Loucy (cell line): ENCODE measurements around the gene AATK.

Experiments
- H2AFZ ChIP-seq: fragments of 200-600 bp; sonication (generic); 2 replicates; pipeline ENCODE4 v1.6.0; 2016; ENCODE audit warnings: antibody characterized with exemption, mild to moderate bottlenecking, low read length, moderate library complexity
- H3F3A ChIP-seq: fragments of 200-600 bp; 2 replicates; pipeline ENCODE4 v1.6.0; 2016; ENCODE audit warnings: antibody characterized with exemption, low read depth, mild to moderate bottlenecking
- H3K27me3 ChIP-seq: fragments of 200-600 bp; sonication (generic); 2 replicates; pipeline ENCODE4 v1.6.1; 2014; ENCODE audit warnings: low read length, mild to moderate bottlenecking; ENCODE audit not compliant: insufficient read depth, poor library complexity, severe bottlenecking
- H3K36me3 ChIP-seq: fragments of 200-600 bp; sonication (generic); 2 replicates; pipeline ENCODE4 v1.6.1; 2016; ENCODE audit warnings: low read length; ENCODE audit not compliant: insufficient read depth
- H3K4me1 ChIP-seq: fragments of 200-600 bp; sonication (generic); 2 replicates; pipeline ENCODE4 v1.5.1; 2014; ENCODE audit warnings: low read length, mild to moderate bottlenecking; ENCODE audit not compliant: insufficient read depth, poor library complexity, severe bottlenecking
- H3K4me2 ChIP-seq: fragments of 200-600 bp; sonication (generic); 2 replicates; pipeline ENCODE4 v1.6.0; 2014; ENCODE audit warnings: antibody characterized with exemption, low read length, low read depth, mild to moderate bottlenecking; ENCODE audit not compliant: poor library complexity, severe bottlenecking
- H3K4me3 ChIP-seq: fragments of 200-600 bp; sonication (generic); 2 replicates; pipeline ENCODE4 v1.5.1; 2014; ENCODE audit warnings: low read length, mild to moderate bottlenecking, mixed read lengths; ENCODE audit not compliant: poor library complexity, severe bottlenecking
- H3K79me2 ChIP-seq: fragments of 200-600 bp; sonication (generic); 2 replicates; pipeline ENCODE4 v1.6.1; 2014; ENCODE audit warnings: low read length; ENCODE audit not compliant: insufficient read depth
- H3K9ac ChIP-seq: fragments of 200-600 bp; sonication (generic); 2 replicates; pipeline ENCODE4 v1.6.0; 2014; ENCODE audit warnings: mild to moderate bottlenecking, low read depth, low read length, moderate library complexity; ENCODE audit not compliant: poor library complexity, severe bottlenecking
- H3K9me2 ChIP-seq: fragments of 200-600 bp; sonication (generic); replicated peaks from 2 replicates; pipeline ENCODE4 v1.6.1; 2016; ENCODE audit warnings: low read depth, low read length, mixed read lengths
- H3K9me3 ChIP-seq: fragments of 200-600 bp; sonication (generic); 2 replicates; pipeline ENCODE4 v1.6.1; 2014; ENCODE audit warnings: mild to moderate bottlenecking, antibody characterized with exemption, low read length, low read depth; ENCODE audit not compliant: insufficient read depth
- H4K20me1 ChIP-seq: fragments of 200-600 bp; sonication (generic); 2 replicates; pipeline ENCODE4 v1.6.0; 2014; ENCODE audit warnings: antibody characterized with exemption, low read length, mild to moderate bottlenecking; ENCODE audit not compliant: insufficient read depth, poor library complexity, severe bottlenecking
- CTCF ChIP-seq: fragments of 200-600 bp; sonication (generic); conservative IDR thresholded peaks from 2 replicates; pipeline ENCODE4 v1.5.1; 2014; ENCODE audit warnings: mild to moderate bottlenecking, antibody characterized with exemption, low read length
- EZH2phosphoT487 ChIP-seq: fragments of 200-600 bp; IDR thresholded peaks from 2 replicates; pipeline ENCODE4 v1.6.1; 2018; ENCODE audit warnings: antibody characterized with exemption, mild to moderate bottlenecking, moderate library complexity, borderline replicate concordance

The AATK gene

GRCh38 chr17:81097134-81097942 is 68.7 kb downstream of the AATK start:
- Histone ChIP-seq H3K4me3 (no peak overlapping the region), H3K27me3 (no peaks in the 10 kb centered on the region), H4K20me1 (no peaks in the 10 kb centered on the region), H3K79me2 (no peaks in the 10 kb centered on the region), H3K9me3 (no peaks in the 10 kb centered on the region), H3K9me2 (no peaks in the 10 kb centered on the region), H3K4me1 (no peaks in the 10 kb centered on the region), H3F3A (no peaks in the 10 kb centered on the region), H3K36me3 (no peaks in the 10 kb centered on the region), H2AFZ (no peak overlapping the region), H3K9ac (no peak overlapping the region), H3K4me2 (no peak overlapping the region)
- TF ChIP-seq CTCF (no peak), EZH2phosphoT487 (no peak)

GRCh38 chr17:81096741-81097133 is 69.3 kb downstream of the AATK start:
- Histone ChIP-seq H3K9me3 (no peaks in the 10 kb centered on the region), H3K9me2 (no peaks in the 10 kb centered on the region), H3K4me1 (no peaks in the 10 kb centered on the region), H3K36me3 (no peaks in the 10 kb centered on the region), H3K79me2 (no peaks in the 10 kb centered on the region), H3K4me3 (no peak overlapping the region), H4K20me1 (no peaks in the 10 kb centered on the region), H3K9ac (no peak overlapping the region), H3K4me2 (no peak overlapping the region), H2AFZ (no peak overlapping the region), H3K27me3 (no peaks in the 10 kb centered on the region), H3F3A (no peaks in the 10 kb centered on the region)
- no peak for TF ChIP-seq CTCF
- no peak for TF ChIP-seq EZH2phosphoT487

GRCh38 chr17:81095383-81095762 is 70.6 kb downstream of the AATK start:
- Histone ChIP-seq H3K4me3 (no peak overlapping the region), H3K9me2 (no peaks in the 10 kb centered on the region), H3K27me3 (no peaks in the 10 kb centered on the region), H3K4me2 (no peak overlapping the region), H3F3A (no peaks in the 10 kb centered on the region), H3K79me2 (no peaks in the 10 kb centered on the region), H3K36me3 (no peaks in the 10 kb centered on the region), H3K9me3 (no peaks in the 10 kb centered on the region), H2AFZ (no peak overlapping the region), H3K9ac (no peak overlapping the region), H4K20me1 (no peaks in the 10 kb centered on the region), H3K4me1 (no peaks in the 10 kb centered on the region)
- TF ChIP-seq CTCF (no peak), EZH2phosphoT487 (no peak)
